ENCODE data around the gene STRN4.
"Not testable (repeated sequence)": the region's sequence is repeated elsewhere in the genome, so short reads cannot be mapped to it uniquely, and the experiment has no call there.

DNA sequence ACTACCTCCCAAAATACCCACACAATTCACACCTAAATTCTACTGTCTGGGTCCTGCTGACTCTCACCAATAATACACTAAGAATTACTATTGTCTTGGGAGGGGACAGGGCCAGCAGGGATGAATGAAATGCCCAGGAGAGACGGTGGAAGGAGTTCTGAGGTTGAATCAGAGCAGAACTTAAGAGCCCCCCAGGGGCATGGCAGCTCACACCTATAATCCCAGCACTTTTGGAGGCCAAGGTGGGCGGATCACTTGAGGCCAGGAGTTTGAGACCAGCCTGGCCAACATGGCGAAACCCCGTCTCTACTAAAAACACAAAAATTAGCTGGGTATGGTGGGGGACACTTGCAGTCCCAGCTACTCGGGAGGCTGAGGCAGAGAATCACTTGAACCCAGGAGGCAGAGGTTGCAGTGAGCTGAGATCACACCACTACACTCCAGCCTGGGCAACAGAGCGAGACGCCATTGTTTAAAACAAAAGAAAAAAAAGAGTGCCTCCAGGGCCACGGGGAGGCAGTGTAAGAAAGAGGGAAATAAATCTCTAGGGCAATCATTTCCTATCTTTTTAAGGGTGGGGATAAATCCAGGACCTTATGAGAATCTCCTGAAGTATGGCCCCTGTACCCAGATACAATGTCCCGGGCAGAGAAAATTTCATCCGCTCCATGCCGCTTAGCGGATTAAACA is 31.9 kb upstream of the STRN4 start:
- TF ChIP-seq, protein P1, sequence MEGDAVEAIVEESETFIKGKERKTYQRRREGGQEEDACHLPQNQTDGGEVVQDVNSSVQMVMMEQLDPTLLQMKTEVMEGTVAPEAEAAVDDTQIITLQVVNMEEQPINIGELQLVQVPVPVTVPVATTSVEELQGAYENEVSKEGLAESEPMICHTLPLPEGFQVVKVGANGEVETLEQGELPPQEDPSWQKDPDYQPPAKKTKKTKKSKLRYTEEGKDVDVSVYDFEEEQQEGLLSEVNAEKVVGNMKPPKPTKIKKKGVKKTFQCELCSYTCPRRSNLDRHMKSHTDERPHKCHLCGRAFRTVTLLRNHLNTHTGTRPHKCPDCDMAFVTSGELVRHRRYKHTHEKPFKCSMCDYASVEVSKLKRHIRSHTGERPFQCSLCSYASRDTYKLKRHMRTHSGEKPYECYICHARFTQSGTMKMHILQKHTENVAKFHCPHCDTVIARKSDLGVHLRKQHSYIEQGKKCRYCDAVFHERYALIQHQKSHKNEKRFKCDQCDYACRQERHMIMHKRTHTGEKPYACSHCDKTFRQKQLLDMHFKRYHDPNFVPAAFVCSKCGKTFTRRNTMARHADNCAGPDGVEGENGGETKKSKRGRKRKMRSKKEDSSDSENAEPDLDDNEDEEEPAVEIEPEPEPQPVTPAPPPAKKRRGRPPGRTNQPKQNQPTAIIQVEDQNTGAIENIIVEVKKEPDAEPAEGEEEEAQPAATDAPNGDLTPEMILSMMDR (IDR thresholded peaks at IDR 0.05; ENCODE audit: poor library complexity, severe bottlenecking), result not testable (repeated sequence)
- TF ChIP-seq EP300 (conservative IDR thresholded peaks at IDR 0.05; ENCODE audit: poor library complexity, severe bottlenecking), result not testable (repeated sequence)

Measured in neural cell (in vitro differentiated cells).